ENCODE measurements around the gene MYH10.

MYH10 gene

DNA sequence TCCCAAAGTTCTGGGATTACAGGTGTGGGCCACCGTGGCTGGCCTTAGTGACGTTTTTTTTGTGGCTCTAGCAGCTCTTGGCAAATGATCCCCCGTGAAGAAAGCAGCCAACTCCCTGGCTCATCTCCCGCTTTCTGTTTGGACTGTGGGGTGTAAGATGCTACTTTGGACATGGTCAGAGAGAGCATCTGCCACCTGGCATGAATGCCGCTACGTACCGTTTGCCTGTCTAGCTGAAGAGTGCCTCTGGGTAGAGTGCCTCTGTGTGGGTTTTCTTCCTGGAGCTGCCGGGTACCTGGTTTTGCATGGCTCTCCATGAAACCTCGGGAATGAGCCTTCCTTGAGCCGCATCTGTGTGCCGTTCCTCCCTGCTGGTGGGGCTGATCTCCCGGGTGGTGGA lies 160.6 kb downstream of the MYH10 start:
- DNase-seq = no peak

DNA sequence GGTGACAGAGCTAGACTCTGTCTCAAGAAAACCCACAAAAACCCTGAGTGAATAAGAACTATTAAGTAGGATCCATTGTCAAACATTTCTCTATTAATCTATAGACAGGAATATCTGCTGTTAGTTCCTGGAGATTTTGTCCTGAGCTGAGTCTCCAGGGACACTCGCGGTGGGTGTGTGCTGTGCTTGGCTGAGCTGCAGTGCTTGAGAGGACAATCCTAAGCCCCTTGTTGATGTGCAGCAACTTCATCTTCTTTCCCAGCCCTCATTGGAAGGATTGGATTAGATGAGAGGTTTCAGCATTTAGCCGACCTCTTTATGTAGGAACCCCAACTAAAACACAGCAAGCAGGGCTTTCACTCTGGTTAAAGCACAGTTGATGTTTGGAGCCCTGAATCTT lies 161.5 kb downstream of the MYH10 start:
- no peak for DNase-seq

DNA sequence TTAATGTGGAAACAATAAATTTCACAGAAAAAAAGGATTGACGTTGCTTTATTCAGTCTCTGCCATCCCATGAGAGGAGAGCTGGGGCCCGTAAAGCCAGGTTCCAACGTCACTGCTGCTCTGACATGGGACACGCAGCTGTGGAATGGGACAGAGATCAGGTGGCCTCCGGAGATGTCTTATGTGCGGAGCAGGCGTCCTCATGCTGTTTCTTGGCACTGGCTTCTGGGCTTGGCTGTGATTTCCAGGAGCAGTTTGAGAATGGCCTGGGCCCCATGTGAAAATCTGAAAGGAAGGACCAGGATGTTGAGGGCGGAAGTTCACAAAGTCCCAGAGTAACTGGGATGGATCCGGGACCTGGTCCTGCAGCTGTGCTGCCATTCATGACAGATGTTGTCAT lies 162.4 kb downstream of the MYH10 start:
- no peak for DNase-seq

DNA sequence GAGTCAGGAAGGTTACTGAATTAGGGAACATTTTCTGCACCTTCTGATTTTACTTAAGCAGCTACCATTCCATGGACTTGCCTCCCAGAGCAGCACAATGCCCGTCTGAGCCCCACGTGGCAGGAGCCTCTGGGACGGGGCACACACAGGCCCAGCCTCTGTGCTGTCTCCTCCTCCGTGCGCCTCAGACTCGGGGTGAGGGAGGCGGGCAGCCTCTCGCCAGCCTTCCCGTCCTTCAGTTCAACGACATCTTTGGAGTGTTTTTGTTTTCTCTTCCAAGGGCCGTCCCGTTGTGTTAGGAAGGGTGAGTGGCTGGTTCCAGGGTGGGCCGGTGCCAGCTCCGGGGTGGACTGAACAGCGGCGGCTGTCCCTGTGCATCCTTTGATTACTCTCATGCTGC lies 163.0 kb downstream of the MYH10 start:
- DNase-seq = no peak

DNA sequence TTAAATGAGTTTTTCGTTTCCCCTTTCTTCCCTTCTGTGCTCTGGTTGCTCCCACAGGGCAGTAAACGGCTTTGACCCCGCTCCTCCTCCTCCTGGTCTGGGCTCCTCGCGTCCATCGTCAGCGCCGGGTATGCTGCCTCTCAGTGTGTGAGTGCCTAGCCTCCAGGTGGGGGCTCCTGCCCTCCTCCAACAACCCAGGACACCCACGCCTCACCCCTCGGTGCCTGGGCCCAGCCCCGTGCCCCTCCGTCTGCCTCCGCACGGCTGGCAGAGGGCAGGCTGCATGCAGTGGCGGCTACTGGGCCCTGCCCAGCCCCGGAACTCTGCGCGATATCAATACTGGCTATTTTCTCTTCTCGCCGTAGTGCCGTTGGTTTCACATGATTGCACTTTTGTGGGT lies 163.7 kb downstream of the MYH10 start:
- no peak for DNase-seq

DNA sequence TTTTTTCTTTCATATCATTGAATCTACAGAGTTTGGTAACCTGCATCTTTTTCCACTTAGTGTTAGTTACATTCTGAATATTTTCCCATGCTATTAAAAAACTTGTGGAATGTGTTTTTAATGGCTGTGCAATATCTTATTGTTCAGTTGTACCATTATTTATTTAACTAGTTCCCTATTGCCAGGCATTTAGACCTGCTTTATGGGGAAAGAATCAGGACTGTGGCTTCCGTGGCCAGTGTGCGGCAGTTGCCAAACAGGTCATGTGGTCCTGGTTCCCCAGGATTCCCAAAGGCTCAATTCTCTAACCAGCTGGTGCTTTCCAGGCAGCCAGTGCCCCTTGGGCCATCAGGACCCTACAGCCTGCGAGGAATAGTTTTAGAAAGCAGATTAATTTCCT lies 164.1 kb downstream of the MYH10 start:
- no peak for DNase-seq

DNA sequence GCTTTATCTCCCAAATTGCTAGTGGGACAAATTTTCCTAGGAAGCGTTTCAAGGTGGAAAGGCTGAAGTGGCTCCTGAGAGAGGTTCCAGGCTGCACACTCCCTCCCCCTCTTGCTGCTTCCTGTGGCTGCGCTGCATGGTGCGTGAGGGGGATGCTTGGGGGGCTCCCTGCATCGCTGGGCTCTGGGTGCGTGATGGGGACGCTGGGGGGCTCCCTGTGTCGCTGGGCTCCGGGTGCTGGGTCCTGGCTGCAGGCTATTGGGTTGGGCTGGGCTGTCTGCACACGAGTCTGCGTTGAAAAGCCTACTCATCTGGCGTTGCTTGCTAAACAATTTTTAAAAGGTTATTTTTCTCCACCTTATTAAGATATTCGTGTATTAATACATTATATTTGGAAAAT lies 164.8 kb downstream of the MYH10 start:
- DNase-seq = no peak

DNA sequence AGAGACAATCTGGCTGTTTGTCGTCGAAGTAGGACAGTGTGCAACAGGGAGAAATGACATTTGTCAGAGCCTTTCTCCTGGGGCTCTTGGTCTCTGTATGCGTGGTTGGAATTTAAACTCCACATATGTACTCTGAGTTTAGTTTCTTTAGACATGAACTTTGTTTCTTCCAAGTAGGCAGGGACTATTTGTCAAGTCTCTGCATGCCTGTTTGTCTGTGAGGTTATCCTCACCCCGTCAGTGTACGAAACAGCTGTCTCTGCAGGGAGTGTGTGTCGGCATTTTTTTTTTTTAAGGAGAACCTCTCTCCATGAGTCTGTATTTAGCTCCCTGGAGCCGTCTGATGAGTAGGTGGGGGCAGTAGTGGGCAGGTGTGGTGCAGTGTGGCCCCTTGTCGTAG lies 165.2 kb downstream of the MYH10 start:
- no peak for DNase-seq

DNA sequence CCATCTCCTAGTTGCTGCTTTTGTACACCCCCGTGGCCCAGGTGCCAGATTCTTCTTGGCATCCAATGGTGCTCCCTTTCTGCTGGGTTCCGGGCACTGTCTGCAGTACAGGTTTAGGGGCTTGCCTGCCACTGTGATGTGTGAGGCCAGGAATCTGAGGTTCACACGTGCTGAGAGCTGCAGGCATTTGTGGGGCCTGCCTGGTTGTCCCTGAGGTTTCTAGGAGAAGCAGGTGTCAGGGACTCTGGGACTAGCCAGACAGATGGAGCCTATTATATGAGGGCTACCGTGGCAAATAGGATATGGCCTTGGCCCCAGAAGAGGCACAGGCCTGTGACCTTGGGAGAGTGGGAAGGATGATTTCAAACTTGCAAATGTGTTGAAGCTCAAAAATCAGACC lies 165.6 kb downstream of the MYH10 start:
- DNase-seq = no peak

DNA sequence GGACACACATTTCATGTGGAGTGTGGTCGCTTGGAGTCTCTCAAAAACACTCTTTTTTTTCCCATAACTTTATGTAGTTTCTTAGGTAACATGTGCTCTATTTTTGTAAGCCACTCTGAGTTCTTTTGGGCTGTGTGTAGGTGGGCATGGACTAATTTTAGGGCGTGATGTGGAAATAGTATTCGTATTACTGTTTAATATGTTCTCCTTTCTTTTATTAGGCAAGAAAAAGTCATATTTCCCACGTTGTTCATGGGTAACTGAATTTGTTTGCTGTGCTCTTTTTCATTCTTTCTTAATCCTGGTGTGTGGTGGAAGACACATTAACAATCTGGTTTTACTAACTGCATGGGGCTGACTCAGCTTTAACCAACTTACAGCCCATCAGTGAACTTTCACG lies 167.4 kb downstream of the MYH10 start:
- no peak for DNase-seq

DNA sequence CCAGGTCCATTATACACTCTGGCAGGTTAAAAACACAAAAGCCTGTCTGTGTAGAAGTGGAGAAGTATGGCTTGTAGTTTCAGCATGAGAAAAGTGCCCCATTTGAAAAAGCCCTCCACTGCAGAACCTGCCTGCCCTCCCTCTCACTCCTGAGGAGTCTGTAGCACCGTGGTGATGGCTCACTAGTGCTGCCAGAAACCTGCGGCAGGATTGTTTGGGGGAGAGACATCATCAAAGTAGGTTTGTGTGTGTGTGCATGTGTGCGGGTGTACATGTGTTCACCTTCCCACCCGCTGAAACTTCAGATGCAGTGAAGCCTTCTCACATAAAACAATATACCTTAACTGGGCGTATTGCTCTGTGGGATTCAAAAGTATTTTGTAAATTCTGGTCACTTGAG lies 168.0 kb downstream of the MYH10 start:
- no peak for DNase-seq

DNA sequence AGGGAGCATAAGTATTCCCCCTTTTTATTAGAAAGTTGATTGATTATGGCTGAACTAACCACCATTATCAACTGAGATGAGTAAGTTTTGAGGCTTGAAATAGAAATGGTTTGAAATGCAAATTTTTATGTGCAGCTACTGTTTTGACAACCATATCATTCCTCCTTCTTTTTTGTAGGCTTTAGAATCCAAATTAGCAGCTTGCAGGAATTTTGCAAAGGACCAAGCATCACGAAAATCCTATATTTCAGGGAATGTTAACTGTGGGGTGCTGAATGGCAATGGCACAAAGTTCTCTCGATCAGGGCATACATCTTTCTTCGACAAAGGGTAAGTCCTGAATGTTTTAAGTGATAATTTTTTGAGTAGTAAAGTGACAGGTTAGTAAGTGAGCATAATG lies 170.7 kb downstream of the MYH10 start:
- no peak for DNase-seq

DNA sequence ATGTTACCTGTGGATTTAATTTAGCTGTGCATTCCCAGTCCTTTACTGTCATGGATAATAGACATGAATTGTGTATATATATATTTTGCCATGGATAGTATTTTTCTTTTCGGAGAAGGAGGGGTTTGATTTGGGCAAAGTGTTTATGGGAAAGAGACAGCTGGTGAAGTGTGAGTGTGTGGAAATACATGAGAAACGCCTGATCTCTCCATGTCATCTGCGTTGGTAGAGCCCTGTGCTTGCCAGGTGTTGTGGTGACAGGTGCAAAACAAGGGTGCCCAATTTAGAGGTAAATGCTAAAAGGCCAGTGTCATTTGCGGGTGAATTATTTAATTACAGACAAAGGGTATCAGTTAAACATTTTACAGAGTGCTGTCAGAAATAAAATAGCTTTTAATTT lies 171.4 kb downstream of the MYH10 start:
- DNase-seq = no peak

DNA sequence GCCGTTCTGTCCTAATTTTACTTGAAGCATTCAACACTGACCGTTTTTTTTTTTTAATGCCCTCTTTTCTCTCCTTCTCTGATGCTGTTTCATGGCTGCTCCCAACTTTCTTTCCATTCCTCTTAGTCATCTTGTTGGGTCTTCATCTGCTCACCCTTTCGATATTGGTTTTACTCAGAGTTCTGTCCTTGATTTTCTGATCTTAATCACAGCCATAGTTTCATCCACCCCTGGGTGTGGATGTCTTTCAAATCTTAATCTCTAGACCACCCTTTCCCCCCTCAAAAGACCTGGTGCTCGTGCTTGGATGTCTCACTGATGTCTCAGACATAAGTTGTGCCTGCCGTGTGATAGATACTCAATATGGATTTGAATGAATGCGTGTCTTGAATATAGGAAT lies 172.4 kb downstream of the MYH10 start:
- no peak for DNase-seq

DNA sequence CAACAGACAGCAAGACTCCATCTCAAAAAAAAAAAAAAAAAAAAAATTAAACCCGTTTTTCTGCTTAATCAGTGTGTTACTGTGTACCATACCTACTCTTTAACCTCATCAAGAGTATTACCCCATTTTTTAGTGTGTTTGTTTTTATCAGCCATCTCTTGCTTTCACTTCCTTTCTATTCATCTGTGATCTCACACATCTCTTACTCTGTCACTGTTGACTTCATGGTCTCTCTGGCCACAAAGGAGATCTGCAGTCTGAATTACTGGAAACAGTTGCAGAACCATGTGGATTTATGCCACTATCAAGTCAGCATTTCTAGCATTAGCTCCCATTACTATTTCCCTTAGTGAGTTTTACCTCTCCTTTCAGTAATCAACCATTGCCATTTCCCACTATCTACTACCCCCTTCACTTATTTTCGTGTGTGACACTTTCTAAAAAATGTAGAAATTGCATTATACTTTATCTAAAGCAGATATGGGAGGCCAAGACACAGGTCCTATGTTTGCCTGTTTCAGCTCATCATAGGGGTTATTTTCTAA lies 174.8 kb downstream of the MYH10 start:
- DNase-seq = no peak

DNA sequence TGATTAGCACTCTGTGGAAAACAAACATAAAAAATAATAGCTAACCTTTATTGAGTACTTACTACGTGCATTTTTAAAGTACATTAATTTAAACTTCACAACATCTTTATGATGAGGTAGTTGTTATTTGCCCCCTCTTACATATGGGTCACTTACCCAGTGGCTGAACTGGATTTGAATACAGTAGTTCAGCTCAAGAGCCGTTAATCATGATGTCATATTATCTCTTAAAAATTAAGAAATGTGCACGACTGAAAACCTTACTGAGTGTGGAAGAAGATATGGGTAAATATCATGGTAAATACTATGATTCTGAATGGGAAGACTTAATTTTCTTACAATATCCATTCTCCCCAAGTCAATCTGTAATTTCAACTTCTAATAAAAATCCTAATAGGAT lies 177.2 kb downstream of the MYH10 start:
- DNase-seq = no peak

DNA sequence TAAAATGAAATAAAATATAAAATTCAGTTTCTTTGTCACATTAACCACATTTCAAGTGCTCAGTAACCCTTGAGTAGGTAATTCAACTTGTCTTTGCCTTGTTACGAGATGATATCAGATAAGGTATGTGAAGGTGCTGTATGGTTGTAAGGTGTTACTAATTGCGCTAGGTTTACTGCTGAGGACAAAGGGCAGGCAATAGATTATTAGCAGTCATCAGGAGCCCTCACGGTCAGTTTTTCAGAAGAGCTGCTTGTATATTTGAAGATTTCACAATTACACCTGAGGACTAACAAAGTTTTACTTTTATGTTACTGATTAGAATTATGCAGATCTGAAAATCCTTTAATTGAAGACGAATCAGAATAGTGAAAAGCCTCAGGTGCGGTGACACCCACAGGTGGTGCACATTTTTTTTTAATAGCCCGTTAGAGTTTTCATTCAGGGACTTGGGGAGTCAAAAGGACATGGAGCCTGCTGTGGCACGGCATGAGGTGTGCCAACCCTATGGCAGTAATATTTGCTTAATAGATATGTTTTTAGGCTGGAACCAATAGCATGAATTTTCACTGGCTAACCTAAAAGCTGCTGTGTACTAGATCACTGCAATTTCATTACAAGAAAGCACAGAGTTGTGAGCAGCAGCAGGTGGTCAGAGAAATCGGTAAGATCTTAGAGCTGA lies 178.5 kb downstream of the MYH10 start:
- DNase-seq = no peak

DNA sequence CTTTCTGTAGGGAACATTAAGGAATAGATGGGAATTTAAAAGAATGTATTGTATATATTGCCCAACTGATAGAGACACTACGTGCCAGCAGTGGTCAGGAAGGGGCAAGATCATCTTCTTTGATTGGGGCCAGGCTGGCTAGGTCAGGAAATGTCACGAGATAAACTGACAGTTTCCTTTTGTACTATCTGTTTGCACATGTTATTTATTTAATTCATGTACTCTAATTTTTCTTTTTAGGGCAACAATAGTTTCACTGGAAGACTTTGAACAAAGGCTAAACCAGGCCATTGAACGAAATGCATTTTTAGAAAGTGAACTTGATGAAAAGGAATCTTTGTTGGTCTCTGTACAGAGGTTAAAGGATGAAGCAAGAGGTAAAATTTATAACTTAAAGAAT lies 182.2 kb downstream of the MYH10 start:
- DNase-seq = no peak

DNA sequence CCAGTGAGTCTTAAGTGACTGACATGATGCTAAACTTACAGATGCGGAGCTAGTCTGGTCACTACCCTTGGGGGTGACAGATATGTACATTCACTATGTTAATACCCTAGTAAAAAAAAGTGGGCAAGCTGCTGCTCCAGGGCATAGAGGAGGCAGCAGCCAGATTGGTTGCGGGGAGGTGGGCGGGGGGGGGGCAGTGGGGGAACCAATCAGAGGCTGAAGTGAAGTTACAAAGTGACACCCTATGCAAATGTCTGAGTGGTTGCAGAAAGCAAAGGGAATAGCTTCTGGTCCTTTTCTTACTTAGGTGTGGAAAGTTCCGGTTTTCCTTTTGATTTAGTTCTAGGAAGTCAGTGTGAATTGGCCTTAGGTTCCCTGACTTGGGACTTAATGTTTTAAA lies 182.7 kb downstream of the MYH10 start:
- DNase-seq = no peak

DNA sequence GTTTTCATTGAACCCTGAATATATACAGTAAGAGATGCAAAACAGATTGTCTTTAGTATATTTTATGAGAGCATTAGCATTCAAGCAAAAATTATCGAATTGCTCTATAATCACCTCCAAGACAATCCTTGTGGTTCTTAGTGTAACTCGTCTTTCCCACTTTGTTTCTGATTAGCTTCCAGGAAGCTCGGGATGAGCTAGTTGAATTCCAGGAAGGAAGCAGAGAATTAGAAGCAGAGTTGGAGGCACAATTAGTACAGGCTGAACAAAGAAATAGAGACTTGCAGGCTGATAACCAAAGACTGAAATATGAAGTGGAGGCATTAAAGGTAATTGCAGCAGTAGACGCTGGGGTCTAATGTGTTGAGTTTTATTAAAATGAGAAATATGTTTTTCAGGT lies 185.0 kb downstream of the MYH10 start:
- no peak for DNase-seq

DNA sequence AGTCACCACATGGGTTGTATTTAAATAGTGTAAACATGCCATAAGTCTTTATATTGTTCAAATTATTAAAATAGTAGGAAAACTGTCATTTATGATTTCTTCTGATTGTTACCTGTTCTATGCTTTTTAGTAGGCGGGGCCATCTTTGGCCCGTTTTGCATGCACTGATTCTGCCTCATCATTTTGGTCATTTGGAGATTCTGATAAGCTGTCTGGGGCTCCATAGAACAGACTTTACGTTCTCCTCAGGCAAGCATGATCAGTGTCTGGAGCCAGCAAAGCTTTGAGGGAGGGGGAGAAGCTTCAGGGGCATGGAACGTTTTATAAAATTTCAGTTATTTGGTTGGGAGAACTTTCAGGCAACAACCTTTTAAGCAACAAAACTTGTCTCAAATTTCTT lies 186.0 kb downstream of the MYH10 start:
- no peak for DNase-seq

DNA sequence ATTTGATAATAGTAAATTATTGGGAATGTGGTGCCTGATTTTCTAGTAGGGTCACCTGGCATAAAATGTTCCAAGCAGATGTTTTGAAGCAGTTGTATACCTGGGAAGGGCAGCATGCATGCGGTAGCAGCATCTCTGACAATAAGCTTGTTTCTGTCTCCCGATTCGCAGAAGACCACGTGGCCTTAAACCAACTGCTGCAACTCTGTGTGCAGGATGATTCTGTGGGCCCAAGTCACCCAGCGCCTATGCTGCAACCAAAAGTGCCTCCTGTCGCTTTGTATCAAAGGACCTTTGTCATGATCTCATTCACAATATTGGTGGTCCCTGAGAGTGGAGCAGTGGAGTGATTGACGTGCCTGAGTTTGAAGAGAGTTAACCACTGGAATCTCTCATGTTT lies 186.8 kb downstream of the MYH10 start:
- DNase-seq = no peak

DNA sequence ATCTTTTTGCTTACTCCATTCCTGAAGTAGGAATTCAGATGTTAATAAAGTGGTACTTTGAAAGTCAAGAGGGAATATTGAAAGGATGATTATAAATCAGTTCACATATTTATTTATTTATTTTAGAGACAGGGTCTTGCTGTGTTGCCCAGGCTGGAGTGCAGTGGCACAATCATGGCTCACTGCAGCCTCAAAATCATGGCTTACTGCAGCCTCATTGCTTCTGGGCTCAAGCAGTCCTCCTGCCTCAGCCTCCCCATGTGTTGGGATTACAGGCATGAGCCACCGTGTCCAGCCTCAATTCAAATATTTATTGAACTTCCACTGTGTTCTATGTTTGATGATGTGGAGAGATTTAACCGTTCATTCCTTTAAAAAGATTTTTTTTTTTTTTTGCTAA lies 188.2 kb downstream of the MYH10 start:
- no peak for DNase-seq

DNA sequence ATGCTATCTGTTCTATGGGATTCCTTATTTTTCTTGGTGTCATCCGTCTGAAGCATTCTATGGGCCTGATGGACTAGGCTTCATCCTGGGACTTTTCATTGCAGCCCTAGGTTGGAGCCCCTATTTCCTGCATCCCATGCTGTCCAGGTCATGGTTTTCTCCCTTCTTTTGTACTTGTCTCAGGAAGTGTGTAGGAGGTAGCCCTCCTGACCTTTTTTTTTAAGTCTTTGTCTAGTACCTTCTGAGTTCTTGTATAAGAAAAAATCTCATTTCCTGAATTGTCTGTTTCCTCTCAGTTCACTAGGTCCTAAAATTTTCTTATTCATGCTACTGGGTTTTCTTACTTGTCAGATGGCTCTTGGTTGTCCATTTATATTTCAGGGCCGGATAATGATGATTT lies 188.8 kb downstream of the MYH10 start:
- no peak for DNase-seq

DNA sequence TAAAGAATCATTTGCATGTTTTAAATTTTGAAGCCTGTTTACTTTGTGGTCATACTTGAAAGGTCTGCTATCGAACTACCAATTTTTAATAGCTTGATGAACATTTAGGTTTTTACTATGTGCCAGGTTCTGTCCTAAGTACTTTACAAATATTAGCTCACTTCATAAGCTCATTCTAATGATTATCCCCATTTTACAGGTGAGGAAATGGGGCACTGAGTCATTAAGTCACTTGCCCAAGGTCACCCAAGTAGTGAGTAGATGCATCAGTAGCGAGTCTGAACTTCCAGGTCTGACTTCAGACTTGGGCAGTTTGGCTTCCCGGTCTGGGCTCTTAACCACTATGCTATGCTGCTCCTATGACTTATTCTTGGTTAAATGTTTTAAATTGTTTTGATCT lies 190.8 kb downstream of the MYH10 start:
- no peak for DNase-seq

DNA sequence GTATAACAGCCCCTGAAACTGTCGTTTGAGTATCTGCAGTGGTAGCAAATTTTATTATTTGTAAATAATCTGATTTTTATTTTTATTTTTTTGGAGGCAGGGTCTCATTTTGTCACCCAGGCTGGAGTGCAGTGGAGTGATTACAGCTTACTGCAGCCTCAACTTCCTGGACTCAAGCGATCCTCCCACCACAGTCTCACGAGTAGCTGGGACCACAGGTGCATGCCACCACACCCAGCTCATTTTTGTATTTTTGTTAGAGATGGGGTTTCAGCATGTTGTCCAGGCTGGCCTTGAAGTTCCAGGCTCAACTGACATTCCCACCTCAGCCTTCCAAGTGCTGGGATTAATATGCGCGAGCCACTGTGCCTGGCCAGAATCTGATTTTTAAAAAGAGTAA lies 192.1 kb downstream of the MYH10 start:
- peak in 1 of 2 donors; percentile 18 for DNase-seq
